Thoracic aorta (tissue), 2 donors: ENCODE measurements around the gene SPRED1. TPM values are rescaled to one million over a fixed set of nuclear protein-coding genes. Genes with fewer than 3 reads are reported as not detected.
A peak's percentile ranks its signal among the peaks of the same experiment; 100 is the strongest.

Experiments used
- ATAC-seq: fragments of 150-250 bp; one replicate; pipeline ENCODE4 v1.8.0; 2017; ENCODE audit warnings: low read depth; ENCODE audit not compliant: insufficient number of reproducible peaks, low FRiP score
- DNase-seq: peaks from one replicate; pipeline ENCODE4 v3.0.0-alpha.2; 2020; ENCODE audit warnings: low spot score
- H3K27ac ChIP-seq, 2 donors: fragments of 200-600 bp; sonication (generic); 1 replicate in 1 of 2; 2 replicates in 1 of 2; pipeline ENCODE4 v1.5.1; 2016; ENCODE audit warnings: mild to moderate bottlenecking in 2 of 2, moderate library complexity in 2 of 2
- H3K27me3 ChIP-seq: fragments of 200-600 bp; sonication (generic); replicated peaks from 2 replicates; pipeline ENCODE4 v1.6.0; 2016; ENCODE audit warnings: mild to moderate bottlenecking; ENCODE audit not compliant: insufficient read depth
- H3K36me3 ChIP-seq: fragments of 200-600 bp; sonication (generic); one replicate; pipeline ENCODE4 v1.5.1; 2016
- H3K4me1 ChIP-seq, 2 donors: fragments of 200-600 bp; sonication (generic); 1 replicate in 1 of 2; 2 replicates in 1 of 2; pipeline versions ENCODE4 v1.5.1 to v1.6.0; 2016; ENCODE audit warnings: low read depth in 2 of 2, mild to moderate bottlenecking in 1 of 2; ENCODE audit not compliant: control insufficient read depth in 1 of 2
- H3K4me3 ChIP-seq: fragments of 200-600 bp; sonication (generic); 2 replicates; pipeline ENCODE4 v1.5.1; 2016; ENCODE audit warnings: mild to moderate bottlenecking
- H3K9me3 ChIP-seq: fragments of 200-600 bp; sonication (generic); 2 replicates; pipeline ENCODE4 v1.5.1; 2016
- CTCF ChIP-seq: fragments of 200-600 bp; sonication (generic); IDR thresholded peaks from one replicate; pipeline ENCODE4 v1.5.1; 2019; ENCODE audit warnings: antibody characterized with exemption
- total RNA-seq, 2 donors: library from RNA; depleted of rRNA; stranded (reverse); fragments of >200 nt; gene quantifications; one replicate each; pipeline versions ENCODE4 v1.1.0 to v1.2.3, GENCODE V29; 2016

SPRED1 gene
- total RNA-seq, 2 donors from 2014 or later = 24.6 to 49.5 TPM

GRCh38 chr15:38260077-38260476, 7.4 kb downstream of the SPRED1 start:
- Histone ChIP-seq H3K27ac (no peak overlapping the region), H3K36me3 (no peaks in the 10 kb centered on the region), H3K27me3 (no peaks in the 10 kb centered on the region), H3K9me3 (no peaks in the 10 kb centered on the region), H3K4me1 (peaks cover 51 to 58% of the 10 kb centered on the region in 2 donors), H3K4me3 (no peak overlapping the region)
- ATAC-seq (no peak), DNase-seq (no peak)
- no peak for TF ChIP-seq CTCF

- no peaks in the 10 kb centered on the region for H3K27me3 ChIP-seq
Observed at GRCh38 chr15:38263251-38263650, 10.6 kb downstream of the SPRED1 start.

GRCh38 chr15:38263996-38264395, 11.4 kb downstream of the SPRED1 start:
- Histone ChIP-seq H3K36me3 (no peaks in the 10 kb centered on the region), H3K27me3 (no peaks in the 10 kb centered on the region), H3K4me3 (no peak overlapping the region), H3K9me3 (no peaks in the 10 kb centered on the region), H3K27ac (no peak overlapping the region), H3K4me1 (peaks cover 36 to 39% of the 10 kb centered on the region in 2 donors)
- ATAC-seq (no peak), DNase-seq (no peak)
- TF ChIP-seq CTCF = no peak

More at GRCh38 chr15:38263251-38263650, 10.6 kb downstream of the SPRED1 start:
- no peak for TF ChIP-seq CTCF
- DNase-seq (no peak), ATAC-seq (no peak)
- Histone ChIP-seq H3K27ac (no peak overlapping the region), H3K4me1 (peaks cover 43 to 47% of the 10 kb centered on the region in 2 donors), H3K36me3 (no peaks in the 10 kb centered on the region), H3K4me3 (no peak overlapping the region), H3K9me3 (no peaks in the 10 kb centered on the region)

GRCh38 chr15:38266247-38266986, 13.8 kb downstream of the SPRED1 start:
- no peaks in the 10 kb centered on the region for H3K27me3 ChIP-seq
- no peaks in the 10 kb centered on the region for H3K9me3 ChIP-seq
- no peak for TF ChIP-seq CTCF
- H3K27ac ChIP-seq = peak overlapping the region in 1 of 2 donors; percentile 18
- H3K36me3 ChIP-seq = no peaks in the 10 kb centered on the region
- H3K4me3 ChIP-seq = peak overlapping the region; percentile 44
- DNase-seq (no peak), ATAC-seq (no peak)
- peaks cover 21 to 22% of the 10 kb centered on the region in 2 donors for H3K4me1 ChIP-seq

- no peak for TF ChIP-seq CTCF
- H3K27ac ChIP-seq = no peak overlapping the region
Observed at GRCh38 chr15:38267421-38268022, 14.9 kb downstream of the SPRED1 start.

More at GRCh38 chr15:38267421-38268022, 14.9 kb downstream of the SPRED1 start:
- Histone ChIP-seq H3K36me3 (no peaks in the 10 kb centered on the region), H3K4me3 (no peak overlapping the region), H3K4me1 (peaks cover 20 to 24% of the 10 kb centered on the region in 2 donors), H3K27me3 (no peaks in the 10 kb centered on the region), H3K9me3 (no peaks in the 10 kb centered on the region)
- ATAC-seq (no peak), DNase-seq (no peak)
